Measurements from ENCODE around the gene EFNB3. TPM values are rescaled to one million over a fixed set of nuclear protein-coding genes. Genes with fewer than 3 reads are reported as not detected.
A peak's percentile ranks its signal among the peaks of the same experiment; 100 is the strongest.

Gene EFNB3
- total and polyA plus RNA-seq, 2 of the 13 experiments (the other 11 are each of a cell fraction or from before 2014, with no cell fraction given), result 0.07 to 0.25 TPM

GRCh38 chr17:7685533-7686221, 19.3 kb upstream of the EFNB3 start (continued):
- TF ChIP-seq PCBP1 (IDR thresholded peaks at IDR 0.05; ENCODE audit: borderline replicate concordance, low read depth, low read length) (no peak), ZNF572 (CRISPR knock-in tag; IDR thresholded peaks at IDR 0.05) (no peak), ZNF788 (CRISPR knock-in tag; IDR thresholded peaks at IDR 0.05; ENCODE audit: borderline replicate concordance) (no peak), NFE2L2 (IDR thresholded peaks at IDR 0.05; ENCODE audit: low read length) (no peak), TBP (CRISPR knock-in tag; IDR thresholded peaks at IDR 0.05) (no peak), GABPA (IDR thresholded peaks at IDR 0.05; ENCODE audit: low read depth, low read length) (peak; percentile 80), GABPA (CRISPR knock-in tag; IDR thresholded peaks at IDR 0.05; ENCODE audit: low read depth) (peak; percentile 90), KAT8 (CRISPR knock-in tag; IDR thresholded peaks at IDR 0.05) (peak; percentile 77), TBL1XR1 (IDR thresholded peaks at IDR 0.05; ENCODE audit: borderline replicate concordance, low read length, partially characterized antibody) (peak; percentile 27), POGK (CRISPR knock-in tag; conservative IDR thresholded peaks at IDR 0.05) (no peak), RNF219 (CRISPR knock-in tag; IDR thresholded peaks at IDR 0.05) (no peak), ZNF501 (CRISPR knock-in tag; IDR thresholded peaks at IDR 0.05) (0 out of 2 replicates have a peak, but pooled peaks have one; percentile 8), RERE (CRISPR knock-in tag; IDR thresholded peaks at IDR 0.05; ENCODE audit: low read depth) (no peak), PHF8 (CRISPR knock-in tag; IDR thresholded peaks at IDR 0.05) (no peak), ZNF704 (CRISPR knock-in tag; IDR thresholded peaks at IDR 0.05; ENCODE audit: borderline replicate concordance) (no peak)

Measured in HepG2 (cell line).